NCI-H2227 (cell line): ENCODE results near the gene NMU.
"Not testable (repeated sequence)": the region's sequence is repeated elsewhere in the genome, so short reads cannot be mapped to it uniquely, and the experiment has no call there.

Experiments used
- DNase-seq: peaks from one replicate; lab custom pipeline; 2025; ENCODE audit not compliant: unreplicated experiment; lab: John Stamatoyannopoulos, UW

The NMU gene

DNA sequence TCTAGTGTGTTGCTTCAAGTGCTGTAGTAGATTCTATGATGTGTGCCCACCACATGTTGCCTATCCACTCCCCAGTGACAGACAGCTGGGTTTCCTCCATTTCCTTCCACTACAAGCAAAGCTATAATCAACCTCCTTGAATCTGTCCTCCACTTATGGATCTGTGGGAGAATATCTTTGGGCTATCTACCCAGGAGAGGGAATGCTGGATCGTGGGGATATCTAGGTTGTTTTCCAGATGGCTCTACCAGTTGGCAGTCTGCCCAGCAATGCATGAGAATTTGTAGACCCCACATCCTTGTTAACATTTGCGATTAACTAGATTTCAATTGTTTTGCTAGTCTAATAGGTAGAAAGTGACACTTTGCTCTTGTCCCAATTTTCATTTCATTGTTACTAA is 10.3 kb downstream of the NMU start:
- no peak for DNase-seq

DNA sequence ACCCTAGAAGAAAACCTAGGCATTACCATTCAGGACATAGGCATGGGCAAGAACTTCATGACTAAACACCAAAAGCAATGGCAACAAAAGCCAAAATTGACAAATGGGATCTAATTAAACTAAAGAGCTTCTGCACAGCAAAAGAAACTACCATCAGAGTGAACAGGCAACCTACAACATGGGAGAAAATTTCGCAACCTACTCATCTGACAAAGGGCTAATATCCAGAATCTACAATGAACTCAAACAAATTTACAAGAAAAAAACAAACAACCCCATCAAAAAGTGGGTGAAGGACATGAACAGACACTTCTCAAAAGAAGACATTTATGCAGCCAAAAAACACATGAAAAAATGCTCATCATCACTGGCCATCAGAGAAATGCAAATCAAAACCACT is 12.0 kb downstream of the NMU start:
- not testable (repeated sequence) for DNase-seq

DNA sequence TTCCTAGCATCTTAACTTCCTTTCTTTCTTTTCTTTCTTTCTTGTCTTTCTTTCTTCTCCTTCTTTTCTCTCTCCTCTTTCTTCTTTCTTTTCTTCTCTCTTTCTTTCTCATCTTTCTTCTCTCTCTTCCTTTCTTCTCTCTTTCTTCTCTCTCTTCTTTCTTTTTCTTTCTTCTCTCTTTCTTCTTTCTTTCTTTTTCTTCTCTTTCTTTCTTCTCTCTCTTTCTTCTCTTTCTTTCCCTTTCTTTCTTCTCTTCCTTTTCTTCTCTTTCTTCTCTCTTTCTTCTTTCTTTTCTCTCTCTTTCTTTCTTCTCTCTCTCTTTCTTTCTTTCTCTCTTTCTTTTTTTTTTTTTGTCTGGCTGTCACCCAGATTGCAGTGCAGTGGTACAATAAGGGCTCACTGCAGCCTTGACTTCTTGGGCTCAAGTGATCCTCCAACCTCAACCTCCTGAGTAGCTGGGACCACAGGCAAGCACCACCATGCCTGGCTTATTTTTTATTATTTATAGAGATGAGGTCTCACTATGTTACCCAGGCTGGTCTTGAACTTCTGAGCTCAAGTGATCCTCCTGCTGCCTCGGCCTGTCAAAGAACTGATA is 17.5 kb downstream of the NMU start:
- DNase-seq: no peak

DNA sequence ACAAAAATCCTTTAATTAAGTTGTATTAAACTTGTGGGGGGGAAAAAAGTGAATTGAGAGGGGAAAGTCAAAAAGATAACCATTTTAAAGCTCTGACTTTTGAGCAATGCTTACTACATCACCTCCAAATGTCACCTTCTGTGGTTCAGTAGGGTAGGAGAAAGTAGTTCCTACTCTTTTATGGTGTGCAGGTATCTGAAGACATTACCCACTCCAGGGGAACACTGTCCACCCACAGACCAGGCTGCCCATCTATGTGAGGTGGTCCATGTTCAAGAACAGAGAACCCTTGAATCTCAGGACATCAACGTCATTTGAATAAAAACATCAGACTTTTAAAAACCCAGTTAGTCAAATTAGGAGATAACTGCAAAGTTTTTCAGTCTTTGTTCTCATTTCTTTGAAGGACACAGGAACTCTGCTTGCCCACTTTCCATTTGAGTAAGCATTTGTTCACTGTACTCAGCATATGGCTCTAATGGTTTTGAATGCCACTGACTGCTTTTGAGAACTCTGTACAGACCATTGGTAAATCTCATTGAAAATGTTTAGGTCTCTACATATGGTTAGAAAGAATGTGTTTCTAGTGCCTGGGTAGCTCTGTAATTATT is 18.4 kb downstream of the NMU start:
- DNase-seq: no peak

DNA sequence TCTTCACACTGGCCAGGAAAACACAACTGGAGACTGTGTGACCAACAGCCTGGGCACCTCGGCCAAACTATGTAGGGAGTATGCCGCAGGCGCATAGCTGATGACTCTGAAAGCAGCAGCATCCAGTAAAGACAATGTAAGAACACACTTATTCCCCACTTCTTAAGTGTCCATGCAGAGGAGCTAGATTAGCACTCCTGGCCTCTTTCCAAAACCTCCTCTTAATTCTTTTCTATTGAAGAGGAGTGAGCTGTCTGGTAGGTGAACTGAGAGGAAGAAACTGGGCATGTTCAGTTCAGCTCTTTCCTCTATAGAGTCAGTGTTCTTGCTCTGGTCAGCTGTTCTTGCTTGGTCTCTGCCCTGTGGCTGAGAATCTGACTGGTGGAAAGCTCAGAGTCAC is 21.1 kb downstream of the NMU start:
- DNase-seq: no peak

DNA sequence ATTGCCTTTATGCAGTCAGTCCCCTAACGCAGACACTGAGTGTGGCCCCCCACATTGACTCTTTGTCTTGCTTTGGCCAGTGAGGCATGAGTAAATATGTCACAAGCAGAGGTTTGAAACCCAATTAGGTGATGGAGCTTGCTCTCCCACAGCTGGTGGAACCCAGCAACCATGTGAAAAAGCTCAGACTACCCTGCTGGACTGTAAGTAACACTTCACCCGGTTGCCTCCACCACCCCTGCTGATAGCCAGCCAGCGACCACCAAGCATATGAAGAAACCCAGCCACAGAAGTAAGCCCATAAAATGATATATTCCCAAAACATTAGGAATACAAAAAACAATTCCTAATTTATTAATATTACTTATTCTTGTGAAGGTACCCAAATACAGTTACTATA is 22.5 kb downstream of the NMU start:
- no peak for DNase-seq

DNA sequence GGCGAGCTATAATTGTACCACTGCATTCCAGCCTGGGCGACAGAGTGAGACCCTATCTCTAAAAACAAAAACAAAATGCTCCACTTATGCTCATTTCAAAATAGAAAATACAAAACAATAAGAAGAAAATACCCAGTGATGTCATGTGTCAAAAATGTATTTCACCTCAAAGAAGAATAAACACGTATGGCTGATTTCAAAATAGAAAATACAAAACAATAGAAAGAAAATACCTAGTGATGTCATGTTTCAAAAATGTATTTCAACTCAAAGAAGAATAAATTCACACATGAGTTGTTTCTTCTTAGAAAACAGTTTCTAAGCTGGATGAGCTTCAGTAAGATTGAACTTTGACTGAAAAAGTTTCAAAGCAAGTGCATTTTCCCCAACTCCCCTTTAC is 23.8 kb downstream of the NMU start:
- no peak for DNase-seq

DNA sequence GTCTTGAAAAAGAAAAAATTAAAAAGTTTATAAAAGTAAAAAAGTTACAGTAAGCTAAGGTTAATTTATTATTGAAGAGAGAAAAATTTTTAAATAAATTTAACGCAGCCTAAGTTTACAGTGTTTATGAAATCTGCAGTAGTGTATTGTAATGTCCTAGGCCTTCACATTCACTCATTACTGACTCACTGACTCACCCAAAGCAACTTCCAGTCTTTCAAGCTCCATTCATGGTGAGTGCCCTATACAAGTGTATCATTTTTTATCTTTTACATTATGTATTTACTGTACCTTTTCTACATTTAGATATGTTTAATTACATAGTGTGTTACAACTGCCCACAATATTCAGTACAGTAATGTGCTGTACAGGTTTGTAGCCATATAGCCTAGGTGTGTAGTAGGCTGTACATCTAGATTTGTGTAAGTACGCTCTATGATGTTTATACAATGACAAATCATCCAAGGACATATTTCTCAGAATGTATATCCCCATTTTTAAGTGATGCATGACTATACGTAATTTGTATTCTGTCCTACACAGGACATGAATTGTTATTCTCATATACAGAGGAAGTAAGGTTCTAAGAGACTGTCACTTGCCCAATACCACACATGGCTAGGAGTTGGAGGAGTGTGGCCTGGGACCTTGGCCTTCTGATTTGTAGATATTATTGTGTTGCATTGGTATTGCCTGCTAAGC is 24.6 kb downstream of the NMU start:
- no peak for DNase-seq

DNA sequence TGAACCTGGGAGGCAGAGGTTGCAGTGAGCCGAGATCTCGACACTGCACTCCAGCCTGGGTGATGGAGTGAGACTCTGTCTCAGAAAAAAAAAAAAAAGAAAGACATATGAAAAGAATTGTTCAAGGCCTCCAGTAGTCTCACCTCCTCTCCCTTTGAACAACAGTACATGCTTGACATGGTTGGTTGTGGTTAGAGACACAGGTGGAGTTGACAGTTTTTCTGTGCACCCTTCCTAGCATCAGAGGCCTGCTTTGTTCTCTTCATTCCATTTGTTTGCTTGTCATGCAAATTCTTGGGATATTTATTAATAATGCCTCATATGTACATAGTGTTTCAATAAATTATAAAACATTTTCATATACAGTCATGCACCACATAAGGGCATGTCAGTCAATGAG is 25.7 kb downstream of the NMU start:
- DNase-seq: no peak

DNA sequence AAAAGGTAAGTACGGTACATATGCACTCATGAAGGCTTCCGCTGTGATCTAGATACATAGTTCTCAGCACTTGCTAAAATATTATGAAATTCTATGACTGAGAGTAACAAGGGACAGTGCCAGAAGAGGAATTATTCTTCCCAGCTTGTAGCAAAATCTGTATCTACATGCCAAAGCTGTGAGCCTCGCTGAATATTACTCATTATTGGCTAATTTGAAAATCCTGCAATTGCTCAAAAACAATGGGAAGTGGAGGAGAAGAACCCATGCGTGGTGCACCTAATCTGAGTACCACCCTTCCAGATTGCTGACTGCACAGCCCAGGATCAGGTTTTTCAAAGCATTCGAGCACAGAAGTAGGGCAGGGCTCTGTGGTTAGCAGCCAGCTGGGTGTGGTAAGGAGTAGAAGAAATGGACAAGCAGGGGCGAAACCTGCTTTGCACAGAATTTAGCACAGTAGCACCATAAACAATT is 26.7 kb downstream of the NMU start:
- no peak for DNase-seq

DNA sequence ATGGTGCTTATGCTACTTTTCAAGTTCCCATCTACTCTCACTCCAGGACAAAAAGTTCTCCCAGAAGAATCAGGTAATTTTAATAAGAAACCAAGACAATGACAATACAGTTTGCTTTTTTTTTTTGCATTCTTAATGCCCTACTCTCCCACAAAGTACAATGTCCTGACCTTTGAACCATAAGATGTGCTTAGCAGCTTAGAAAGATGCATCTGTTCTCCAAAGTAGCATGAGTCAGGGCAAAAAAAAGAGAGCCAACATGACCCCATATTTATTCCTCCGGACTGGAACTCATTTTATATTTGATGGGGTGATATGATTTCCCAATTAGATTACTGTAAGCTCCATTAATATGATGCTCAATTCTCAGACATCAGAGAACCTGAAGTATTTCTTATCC is 27.5 kb downstream of the NMU start:
- DNase-seq: no peak

DNA sequence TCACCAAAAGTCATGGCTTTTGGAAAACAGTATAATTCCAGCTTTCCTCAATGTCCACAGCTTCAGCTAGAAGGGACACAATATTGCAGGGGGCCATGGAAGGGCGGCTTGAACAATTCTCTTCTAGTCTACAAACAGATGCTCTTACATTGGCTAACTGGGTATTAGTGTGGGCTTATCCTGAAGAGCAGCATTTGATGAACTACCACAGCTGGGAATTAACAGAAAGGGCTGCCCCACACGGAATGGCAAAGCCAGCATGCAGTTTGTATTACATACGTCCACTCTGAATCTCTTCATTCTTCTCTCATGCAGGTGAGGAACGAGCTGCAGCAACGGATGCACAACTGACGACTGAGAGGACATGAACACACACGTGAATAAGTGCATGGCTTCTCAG is 31.1 kb downstream of the NMU start:
- DNase-seq: no peak

DNA sequence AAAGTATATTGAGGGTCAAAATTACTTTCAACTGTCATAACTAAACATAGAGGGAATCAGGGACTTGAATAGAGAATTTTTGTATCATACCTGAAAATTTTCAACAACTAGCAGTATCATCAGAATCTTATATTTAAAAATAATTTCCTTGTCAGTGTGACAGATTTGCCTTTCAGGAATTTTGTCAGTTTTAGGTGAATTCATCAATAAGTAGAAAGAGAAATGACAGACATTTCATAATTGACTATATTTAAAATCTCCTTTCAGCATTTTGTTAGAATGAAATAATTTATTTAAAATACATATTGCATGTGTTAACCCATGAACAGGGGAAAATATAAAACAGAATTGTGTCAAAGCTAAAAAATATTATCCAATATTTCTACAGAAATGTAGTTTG is 35.5 kb downstream of the NMU start:
- no peak for DNase-seq

DNA sequence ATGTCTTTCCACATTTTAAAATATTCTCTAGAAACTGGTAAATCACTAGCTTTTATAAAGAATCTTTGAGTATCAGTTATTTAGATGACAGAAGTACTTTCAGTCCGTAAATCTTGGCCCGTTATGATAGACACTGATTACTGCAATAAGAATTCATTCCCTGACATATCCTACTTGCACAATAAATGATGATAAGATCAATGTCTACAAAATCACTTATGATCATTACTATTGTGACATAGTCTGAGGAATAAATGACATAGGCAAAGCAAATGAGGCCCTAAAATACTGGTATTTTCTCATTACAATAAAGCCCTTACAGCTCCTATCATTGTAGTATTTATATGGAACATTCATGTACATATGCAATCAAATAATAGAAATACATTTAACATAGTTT is 37.5 kb downstream of the NMU start:
- no peak for DNase-seq

DNA sequence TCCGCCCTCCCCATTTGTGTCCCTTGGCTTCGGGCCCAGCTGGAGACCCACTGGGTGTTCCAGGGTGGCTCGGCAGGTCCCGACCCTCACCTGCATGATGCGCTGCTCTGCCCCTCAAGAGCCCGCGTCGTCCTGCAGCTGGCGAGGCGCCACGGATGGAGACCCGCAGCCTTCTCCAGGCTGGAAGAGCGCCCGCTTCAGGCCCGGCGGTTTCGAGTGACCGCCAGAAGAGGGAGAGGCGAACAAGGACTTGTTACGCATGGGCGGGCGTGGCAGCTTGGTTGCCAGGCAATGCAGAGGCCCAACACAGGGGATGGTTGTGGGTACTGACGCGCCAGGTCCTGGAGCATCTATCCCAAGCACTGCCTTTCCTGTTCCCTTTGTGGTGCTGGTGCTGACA is 44.1 kb downstream of the NMU start, which contains the start of gene PDCL2:
TSS of gene PDCL2 (minus strand) at position 232 of the 400 bp plus-strand sequence. CDS start at position 96, 136 bp downstream.
- no peak for DNase-seq

DNA sequence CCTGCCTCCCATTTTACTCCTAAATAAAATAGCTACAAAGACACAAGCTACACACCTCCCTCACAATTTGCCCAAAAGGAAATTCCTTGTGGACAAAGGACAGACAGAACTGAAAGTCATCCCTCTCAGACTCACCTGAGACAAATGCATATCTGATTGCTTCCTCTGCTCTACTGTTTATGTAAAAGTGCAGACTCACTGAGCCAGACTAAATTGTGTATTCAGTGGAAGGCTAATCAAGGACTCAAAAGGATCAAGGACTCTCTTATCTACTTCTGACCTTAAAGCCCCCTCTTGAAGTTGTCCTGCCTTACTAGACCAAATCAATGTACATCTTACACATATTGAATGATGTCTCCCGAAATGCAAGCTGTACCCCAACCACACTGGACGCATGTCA is 47.9 kb downstream of the NMU start:
- no peak for DNase-seq

DNA sequence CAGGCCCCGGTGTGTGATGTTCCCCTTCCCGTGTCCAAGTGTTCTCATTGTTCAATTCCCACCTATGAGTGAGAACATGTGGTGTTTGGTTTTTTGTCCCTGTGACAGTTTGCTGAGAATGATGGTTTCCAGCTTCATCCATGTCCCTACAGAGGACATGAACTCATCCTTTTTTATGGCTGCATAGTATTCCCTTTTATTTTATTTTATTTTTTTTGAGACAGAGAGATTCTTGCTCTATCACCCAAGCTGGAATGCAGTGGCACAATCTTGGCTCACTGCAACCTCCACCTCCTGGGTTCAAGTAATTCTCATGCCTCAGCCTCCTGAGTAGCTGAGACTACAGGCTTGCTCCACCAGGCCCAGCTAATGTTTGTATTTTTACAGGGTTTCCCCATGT is 53.3 kb downstream of the NMU start:
- not testable (repeated sequence) for DNase-seq

DNA sequence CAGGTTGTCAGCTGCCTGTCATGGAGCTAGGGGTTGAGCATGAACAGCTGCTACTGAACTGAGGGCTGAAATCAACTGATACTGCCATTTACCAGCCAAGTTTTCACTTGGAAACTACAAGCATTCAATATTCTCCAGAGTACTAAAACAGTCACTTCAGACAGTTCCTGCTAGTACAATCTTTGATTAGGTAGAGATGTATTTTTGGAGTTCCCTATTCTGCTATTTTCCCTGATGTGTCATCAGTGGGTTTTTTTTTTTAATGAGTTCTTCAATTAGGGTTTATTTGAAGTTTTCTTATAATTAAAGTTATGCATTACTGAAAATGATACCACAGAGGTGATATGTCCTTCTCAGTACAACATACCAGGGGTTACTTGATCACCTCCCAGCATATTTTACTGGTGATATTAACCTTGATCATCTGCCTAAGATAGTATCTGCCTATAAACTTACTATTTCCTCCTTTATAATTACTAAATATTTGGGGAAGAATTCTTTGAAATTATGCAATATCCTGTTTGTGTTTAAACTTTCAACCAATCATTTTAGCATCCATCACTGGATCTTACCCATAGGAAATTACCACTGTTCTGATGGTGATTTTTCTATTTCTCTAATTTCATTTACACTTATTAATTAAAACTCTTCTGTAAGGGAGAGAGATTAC is 57.6 kb downstream of the NMU start:
- no peak for DNase-seq

DNA sequence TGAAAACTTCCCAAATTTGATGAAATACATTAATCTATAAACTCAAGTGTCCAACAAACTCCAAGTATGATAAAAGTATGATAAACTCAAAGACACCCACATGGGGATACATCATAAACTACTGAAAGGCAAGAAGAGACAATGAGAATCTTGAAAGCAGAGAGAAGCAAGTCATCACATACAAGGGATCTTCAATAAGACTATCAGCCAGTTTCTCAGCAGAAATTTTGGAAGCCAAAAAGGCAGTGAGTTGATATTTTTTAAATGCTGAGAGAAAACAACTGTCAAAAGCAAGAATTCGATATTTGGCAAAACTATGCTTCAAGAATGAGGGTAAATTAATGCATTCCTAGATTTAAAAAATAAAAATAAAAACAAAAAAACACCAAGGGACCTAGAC is 60.6 kb downstream of the NMU start:
- DNase-seq: no peak

DNA sequence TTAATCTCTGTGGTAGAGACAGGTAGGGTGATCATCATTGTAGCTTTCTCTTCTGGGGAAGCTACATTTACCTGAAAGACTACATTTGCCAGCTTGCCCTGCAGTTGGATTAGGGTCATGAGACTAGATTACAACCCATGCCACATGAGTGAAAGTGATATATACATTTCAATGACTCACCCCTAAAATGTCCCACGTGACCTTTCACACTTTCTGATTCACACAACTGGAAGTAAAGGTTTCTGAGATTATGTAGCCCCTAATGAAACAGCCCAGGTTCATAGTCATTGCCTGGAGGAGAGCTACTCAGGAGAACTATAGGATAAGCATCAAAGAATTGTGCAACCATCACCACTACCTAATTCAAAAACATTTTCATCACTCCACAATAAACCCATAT is 61.8 kb downstream of the NMU start:
- DNase-seq: no peak

DNA sequence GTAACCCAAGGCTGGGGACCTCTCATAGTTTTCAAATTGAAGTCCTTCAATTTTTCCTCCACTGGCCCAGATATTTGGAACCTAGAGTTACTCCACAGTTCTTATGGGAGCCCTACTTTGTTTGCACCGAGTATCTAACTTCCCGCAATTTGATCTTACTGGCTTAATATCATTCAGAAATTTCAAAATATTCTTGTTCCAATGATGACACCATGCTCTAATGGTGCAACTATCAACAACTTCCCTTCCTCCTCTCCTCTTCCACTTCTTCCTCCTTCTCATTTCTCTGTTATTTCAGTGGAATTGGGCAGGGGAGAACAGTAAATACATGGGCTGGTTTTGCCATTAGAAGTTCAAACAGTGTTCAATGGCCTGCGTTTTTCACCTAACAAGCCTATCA is 64.3 kb downstream of the NMU start:
- no peak for DNase-seq

DNA sequence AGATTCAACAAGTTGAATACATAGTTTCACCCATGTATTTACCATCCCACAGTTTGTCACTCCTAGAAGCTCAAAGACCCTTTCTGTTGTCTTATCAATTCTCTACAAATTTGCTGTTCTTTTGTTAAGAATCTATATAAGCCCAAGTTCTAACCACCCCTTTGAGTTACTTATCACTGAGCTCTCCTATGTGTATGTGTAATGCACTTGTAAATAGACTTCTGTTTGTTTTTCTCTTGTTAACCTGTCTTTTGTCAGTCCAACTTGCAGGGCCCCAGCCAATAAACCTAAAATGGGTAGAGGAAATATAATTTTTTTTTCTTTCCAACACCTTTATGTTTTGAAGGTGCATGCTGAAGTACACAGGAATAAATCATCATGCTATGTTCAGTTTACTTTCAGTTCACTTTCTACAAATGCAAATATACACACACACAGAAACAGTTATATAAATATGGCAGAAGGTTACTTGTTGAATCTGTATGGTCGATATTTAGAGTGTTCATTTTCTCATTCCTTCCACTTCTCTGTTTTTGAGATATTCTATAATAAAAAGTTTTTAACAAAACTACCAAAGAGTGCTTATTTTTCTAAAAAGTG is 67.1 kb downstream of the NMU start:
- no peak for DNase-seq
